PC-9 (cell line): Measurements from ENCODE around the gene RPS24. TPM values are rescaled to one million over a fixed set of nuclear protein-coding genes. Genes with fewer than 3 reads are reported as not detected.

Experiments
- BruUV-seq: library from RNA; stranded (reverse); fragments of 400-500 nt; replicated peaks from 2 replicates; lab custom pipeline; 2021; lab: Mats Ljungman, UMichigan
- CTCF ChIA-PET: fragments of 300-600 bp; sonication (Branson Sonifier 250); formaldehyde crosslinking; loops from one replicate; lab custom pipeline; 2022; ENCODE audit warnings: antibody characterized with exemption; lab: Charles Lee
- POLR2A ChIA-PET: fragments of 300-600 bp; sonication (Branson Sonifier 250); formaldehyde crosslinking; loops from one replicate; lab custom pipeline; 2022; ENCODE audit warnings: antibody characterized with exemption; ENCODE audit not compliant: unreplicated experiment; lab: Charles Lee
- DNase-seq, 2 experiments: peaks; one replicate each; pipeline versions ENCODE4 v3.0.0 to v3.0.0-alpha.2; 2015 to 2022; ENCODE audit warnings: mixed read lengths in 1 of 2
- H2AFZ ChIP-seq: fragments of 200-600 bp; sonication (generic); 2 replicates; pipeline ENCODE4 v1.8.1; 2017; ENCODE audit warnings: antibody characterized with exemption
- H3F3A ChIP-seq: fragments of 200-600 bp; sonication (generic); 2 replicates; pipeline ENCODE4 v1.8.1; 2017; ENCODE audit warnings: antibody characterized with exemption, mild to moderate bottlenecking, low read depth; ENCODE audit not compliant: insufficient read depth
- H3K27ac ChIP-seq: fragments of 200-600 bp; sonication (generic); 2 replicates; pipeline ENCODE4 v1.6.1; 2016; ENCODE audit warnings: mixed run types
- H3K27me3 ChIP-seq: fragments of 200-600 bp; sonication (generic); 2 replicates; pipeline ENCODE4 v1.6.1; 2016; ENCODE audit warnings: low read depth, mixed run types; ENCODE audit not compliant: insufficient read depth
- H3K36me3 ChIP-seq: fragments of 200-600 bp; sonication (generic); 2 replicates; pipeline ENCODE4 v1.6.1; 2016; ENCODE audit warnings: low read depth, mixed run types
- H3K4me1 ChIP-seq: fragments of 200-600 bp; sonication (generic); replicated peaks from 2 replicates; pipeline ENCODE4 v1.6.1; 2016; ENCODE audit warnings: mixed run types; ENCODE audit not compliant: insufficient read depth
- H3K4me2 ChIP-seq: fragments of 200-600 bp; sonication (generic); 2 replicates; pipeline ENCODE4 v1.6.1; 2017; ENCODE audit warnings: mixed run types
- H3K4me3 ChIP-seq: fragments of 200-600 bp; sonication (generic); 2 replicates; pipeline ENCODE4 v1.6.1; 2016; ENCODE audit warnings: mixed run types
- H3K79me2 ChIP-seq: fragments of 200-600 bp; sonication (generic); 2 replicates; pipeline ENCODE4 v1.6.1; 2017; ENCODE audit warnings: low read depth, mixed run types
- H3K9me2 ChIP-seq: fragments of 200-600 bp; sonication (generic); 2 replicates; pipeline ENCODE4 v1.8.1; 2017; ENCODE audit warnings: mild to moderate bottlenecking; ENCODE audit not compliant: insufficient read depth
- H3K9me3 ChIP-seq: fragments of 200-600 bp; sonication (generic); 2 replicates; pipeline ENCODE4 v1.8.1; 2016; ENCODE audit warnings: low read depth; ENCODE audit not compliant: insufficient read depth
- H4K20me1 ChIP-seq: fragments of 200-600 bp; sonication (generic); 2 replicates; pipeline ENCODE4 v1.8.1; 2017; ENCODE audit not compliant: insufficient read depth
- CTCF ChIP-seq: fragments of 200-600 bp; sonication (generic); conservative IDR thresholded peaks from 2 replicates; pipeline ENCODE4 v1.6.1; 2017; ENCODE audit warnings: mixed run types, antibody characterized with exemption, mild to moderate bottlenecking, moderate library complexity
- EZH2 ChIP-seq: fragments of 200-600 bp; sonication (generic); IDR thresholded peaks from 2 replicates; pipeline ENCODE4 v1.8.0; 2017; ENCODE audit warnings: antibody characterized with exemption, low read depth
- intact Hi-C: fragments of 100-400 bp; cut with micrococcal nuclease; formaldehyde crosslinking; loops from one replicate; pipeline ENCODE4 v1.10.0; 2022; ENCODE audit not compliant: unreplicated experiment
- total RNA-seq: library from RNA; stranded (reverse); gene quantifications from 2 replicates; pipeline ENCODE4 v1.2.3, GENCODE V29; 2021

Gene RPS24
- total RNA-seq, 1 experiment from 2014 or later = 2,068 TPM

- no peak for TF ChIP-seq EZH2
- no peak for TF ChIP-seq CTCF
- Histone ChIP-seq H3K27me3 (no peaks in the 10 kb centered on the region), H3K36me3 (peaks cover 57% of the 10 kb centered on the region), H3K9me2 (no peaks in the 10 kb centered on the region), H3K4me1 (0 out of 2 replicates have a peak, but pooled peaks cover 7% of the 10 kb centered on the region), H3K9me3 (no peaks in the 10 kb centered on the region), H3F3A (0 out of 2 replicates have a peak, but pooled peaks cover 5% of the 10 kb centered on the region), H2AFZ (no peak overlapping the region), H4K20me1 (no peaks in the 10 kb centered on the region), H3K79me2 (peaks cover 1% of the 10 kb centered on the region; the same call in 1 of the 2 replicates), H3K4me2 (no peak overlapping the region), H3K27ac (no peak overlapping the region), H3K4me3 (no peak overlapping the region)
- intact Hi-C loops = loop anchor here (10.0 kb wide), 1 partner anchor 856 kb away; no protein-coding TSS in a partner anchor
- CTCF ChIA-PET = no interaction called here
- DNase-seq = no peak
- POLR2A ChIA-PET = interaction anchor here (0.6 kb wide), 1 partner anchor 119 kb away, joined by 4 read pairs; no protein-coding TSS in a partner anchor
- no TSS peak for BruUV-seq
Observed at GRCh38 chr10:78021201-78021600, 12.5 kb upstream of the RPS24 start.

GRCh38 chr10:78023741-78024140, 9.9 kb upstream of the RPS24 start:
- H3K9me2 ChIP-seq = no peaks in the 10 kb centered on the region
- H3K4me3 ChIP-seq = no peak overlapping the region
- H3K4me1 ChIP-seq = peaks cover 30% of the 10 kb centered on the region
- H3K36me3 ChIP-seq = peaks cover 47% of the 10 kb centered on the region
- H4K20me1 ChIP-seq = peaks cover 4% of the 10 kb centered on the region
- H3F3A ChIP-seq = peaks cover 4% of the 10 kb centered on the region; the same call in 1 of the 2 replicates
- no peak for DNase-seq
- no peak overlapping the region for H3K27ac ChIP-seq
- POLR2A ChIA-PET = no interaction called here
- peaks cover 26% of the 10 kb centered on the region for H3K79me2 ChIP-seq
- no peaks in the 10 kb centered on the region for H3K9me3 ChIP-seq
- BruUV-seq = no TSS peak
- CTCF ChIA-PET = no interaction called here
- no peaks in the 10 kb centered on the region for H3K27me3 ChIP-seq
- intact Hi-C loops = loop anchor here (10.0 kb wide), 1 partner anchor 859 kb away; no protein-coding TSS in a partner anchor
- no peak overlapping the region for H2AFZ ChIP-seq
- H3K4me2 ChIP-seq = no peak overlapping the region
- TF ChIP-seq EZH2 (no peak), CTCF (no peak)

- Histone ChIP-seq H3K4me2 (no peak overlapping the region), H4K20me1 (peaks cover 4% of the 10 kb centered on the region), H3K9me2 (no peaks in the 10 kb centered on the region), H3K9me3 (no peaks in the 10 kb centered on the region), H3K27me3 (no peaks in the 10 kb centered on the region), H3K27ac (no peak overlapping the region), H3K36me3 (peaks cover 41% of the 10 kb centered on the region), H3K79me2 (peaks cover 32% of the 10 kb centered on the region), H3F3A (peaks cover 10% of the 10 kb centered on the region; the same call in 1 of the 2 replicates), H2AFZ (no peak overlapping the region), H3K4me3 (no peak overlapping the region), H3K4me1 (peaks cover 33% of the 10 kb centered on the region)
- POLR2A ChIA-PET = no interaction called here
- CTCF ChIA-PET = no interaction called here
- TF ChIP-seq EZH2 (no peak), CTCF (no peak)
- no TSS peak for BruUV-seq
- intact Hi-C loops = loop anchor here (5.0 to 10.0 kb wide), 4 partner anchors 114 to 1171 kb away; no protein-coding TSS in a partner anchor
- DNase-seq = no peak
Observed at GRCh38 chr10:78025685-78026364, 7.8 kb upstream of the RPS24 start.
